Measurements from ENCODE around the gene PRKG1. TPM values are rescaled to one million over a fixed set of nuclear protein-coding genes. Genes with fewer than 3 reads are reported as not detected.

The PRKG1 gene
- polyA plus RNA-seq, 1 donor (not counting 4 experiments of a cell fraction or from before 2014, with no cell fraction given): 0.24 TPM

DNA sequence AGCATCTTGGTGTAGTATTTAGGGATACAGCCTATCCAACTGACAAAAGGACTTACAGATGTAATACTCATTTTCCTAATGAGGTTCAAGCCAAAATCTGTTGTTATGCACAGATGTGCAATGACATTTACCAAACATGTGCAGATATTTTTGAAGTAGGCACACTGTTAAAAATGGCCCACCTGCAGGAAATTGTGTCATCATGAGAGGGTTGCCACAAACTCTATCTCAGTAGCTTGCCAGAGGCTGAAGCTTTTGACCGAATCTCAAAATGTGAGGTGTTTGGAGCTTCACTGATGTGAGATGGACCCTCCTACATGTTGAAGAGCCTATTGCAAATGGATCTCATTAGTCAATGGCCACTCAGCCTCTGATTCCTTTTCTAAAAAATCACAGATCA lies 714.8 kb downstream of the PRKG1 start:
- Histone ChIP-seq H3K4me1 (ENCODE audit: control insufficient read depth, extremely low read depth, insufficient read depth, low read length) (no peaks in the 10 kb centered on the region), H4K20me1 (ENCODE audit: control insufficient read depth, extremely low read depth, insufficient read depth, low read length) (no peaks in the 10 kb centered on the region), H3K36me3 (ENCODE audit: control insufficient read depth in 2 of 2, extremely low read depth in 1 of 2, insufficient read depth in 2 of 2, low read length in 2 of 2) (no peaks in the 10 kb centered on the region), H3K79me2 (ENCODE audit: control insufficient read depth, insufficient read depth, low read length) (no peaks in the 10 kb centered on the region), H3K4me2 (ENCODE audit: control insufficient read depth, extremely low read depth, insufficient read depth, low read depth, low read length) (no peak overlapping the region), H3K9me1 (ENCODE audit: control insufficient read depth, extremely low read depth, insufficient read depth, low read length) (no peaks in the 10 kb centered on the region), H3K27ac (ENCODE audit: control insufficient read depth, insufficient read depth, low read length) (no peak overlapping the region), H3K9ac (ENCODE audit: control insufficient read depth, extremely low read depth, insufficient read depth, low read length) (no peak overlapping the region), H2AFZ (ENCODE audit: control insufficient read depth, low read length) (no peak overlapping the region), H3K27me3 (ENCODE audit: control insufficient read depth, extremely low read depth, insufficient read depth, low read length) (no peaks in the 10 kb centered on the region), H3K4me3 (ENCODE audit: control insufficient read depth in 2 of 3, extremely low read depth in 1 of 3, insufficient read depth in 2 of 3, low read depth in 1 of 3, low read length in 3 of 3) (no peak overlapping the region), H3K9me3 (ENCODE audit: control insufficient read depth, low read depth, low read length) (no peaks in the 10 kb centered on the region)
- DNase-seq (ENCODE audit: low read depth, low spot score): no peak
- TF ChIP-seq EZH2 (IDR thresholded peaks at IDR 0.05; ENCODE audit: low read length): no peak
- TF ChIP-seq, protein P1, sequence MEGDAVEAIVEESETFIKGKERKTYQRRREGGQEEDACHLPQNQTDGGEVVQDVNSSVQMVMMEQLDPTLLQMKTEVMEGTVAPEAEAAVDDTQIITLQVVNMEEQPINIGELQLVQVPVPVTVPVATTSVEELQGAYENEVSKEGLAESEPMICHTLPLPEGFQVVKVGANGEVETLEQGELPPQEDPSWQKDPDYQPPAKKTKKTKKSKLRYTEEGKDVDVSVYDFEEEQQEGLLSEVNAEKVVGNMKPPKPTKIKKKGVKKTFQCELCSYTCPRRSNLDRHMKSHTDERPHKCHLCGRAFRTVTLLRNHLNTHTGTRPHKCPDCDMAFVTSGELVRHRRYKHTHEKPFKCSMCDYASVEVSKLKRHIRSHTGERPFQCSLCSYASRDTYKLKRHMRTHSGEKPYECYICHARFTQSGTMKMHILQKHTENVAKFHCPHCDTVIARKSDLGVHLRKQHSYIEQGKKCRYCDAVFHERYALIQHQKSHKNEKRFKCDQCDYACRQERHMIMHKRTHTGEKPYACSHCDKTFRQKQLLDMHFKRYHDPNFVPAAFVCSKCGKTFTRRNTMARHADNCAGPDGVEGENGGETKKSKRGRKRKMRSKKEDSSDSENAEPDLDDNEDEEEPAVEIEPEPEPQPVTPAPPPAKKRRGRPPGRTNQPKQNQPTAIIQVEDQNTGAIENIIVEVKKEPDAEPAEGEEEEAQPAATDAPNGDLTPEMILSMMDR (optimal IDR thresholded peaks at IDR 0.05 in 1 of 3, IDR thresholded peaks at IDR 0.05 in 1 of 3, conservative IDR thresholded peaks at IDR 0.05 in 1 of 3; ENCODE audit: extremely low read depth in 1 of 3, insufficient read depth in 2 of 3, low read length in 3 of 3): no peak
- no peak for FAIRE-seq
- dilution Hi-C loops (cut with MboI; ENCODE audit: extremely low pct_ligation_motif_present, low sequenced_read_pairs): no loop called here

DNA sequence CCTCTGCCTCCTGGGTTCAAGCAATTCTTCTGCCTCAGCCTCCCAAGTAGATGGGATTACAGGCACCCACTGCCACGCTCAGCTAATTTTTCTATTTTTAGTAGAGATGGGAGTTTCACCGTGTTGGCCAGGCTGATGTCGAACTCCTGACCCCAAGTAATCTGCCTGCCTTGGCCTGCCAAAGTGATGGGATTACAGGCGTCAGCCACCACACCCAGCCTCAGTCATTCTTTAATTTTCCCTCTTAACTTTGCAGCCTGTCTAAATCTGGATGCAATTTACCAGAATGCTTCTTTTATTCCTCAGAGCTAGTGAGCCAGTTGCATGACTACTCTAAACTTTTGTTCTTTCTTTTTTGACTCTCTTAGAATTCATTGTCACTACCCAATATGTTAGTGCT lies 715.6 kb downstream of the PRKG1 start:
- H4K20me1 ChIP-seq (ENCODE audit: control insufficient read depth, extremely low read depth, insufficient read depth, low read length): no peaks in the 10 kb centered on the region
- no peak overlapping the region for H3K9ac ChIP-seq (ENCODE audit: control insufficient read depth, extremely low read depth, insufficient read depth, low read length)
- H3K9me1 ChIP-seq (ENCODE audit: control insufficient read depth, extremely low read depth, insufficient read depth, low read length): no peaks in the 10 kb centered on the region
- no peak overlapping the region for H3K4me2 ChIP-seq (ENCODE audit: control insufficient read depth, extremely low read depth, insufficient read depth, low read depth, low read length)
- no peaks in the 10 kb centered on the region for H3K4me1 ChIP-seq (ENCODE audit: control insufficient read depth, extremely low read depth, insufficient read depth, low read length)
- H3K9me3 ChIP-seq (ENCODE audit: control insufficient read depth, low read depth, low read length): no peaks in the 10 kb centered on the region
- no peaks in the 10 kb centered on the region for H3K27me3 ChIP-seq (ENCODE audit: control insufficient read depth, extremely low read depth, insufficient read depth, low read length)
- no peak overlapping the region for H2AFZ ChIP-seq (ENCODE audit: control insufficient read depth, low read length)
- TF ChIP-seq, protein P1 (optimal IDR thresholded peaks at IDR 0.05 in 1 of 3, IDR thresholded peaks at IDR 0.05 in 1 of 3, conservative IDR thresholded peaks at IDR 0.05 in 1 of 3; ENCODE audit: extremely low read depth in 1 of 3, insufficient read depth in 2 of 3, low read length in 3 of 3): no peak
- H3K79me2 ChIP-seq (ENCODE audit: control insufficient read depth, insufficient read depth, low read length): no peaks in the 10 kb centered on the region
- FAIRE-seq (no peak), DNase-seq (ENCODE audit: low read depth, low spot score) (no peak)
- H3K36me3 ChIP-seq (ENCODE audit: control insufficient read depth in 2 of 2, extremely low read depth in 1 of 2, insufficient read depth in 2 of 2, low read length in 2 of 2): no peaks in the 10 kb centered on the region
- dilution Hi-C loops (cut with MboI; ENCODE audit: extremely low pct_ligation_motif_present, low sequenced_read_pairs): no loop called here
- H3K27ac ChIP-seq (ENCODE audit: control insufficient read depth, insufficient read depth, low read length): no peak overlapping the region
- no peak overlapping the region for H3K4me3 ChIP-seq (ENCODE audit: control insufficient read depth in 2 of 3, extremely low read depth in 1 of 3, insufficient read depth in 2 of 3, low read depth in 1 of 3, low read length in 3 of 3)

Data from keratinocyte (primary cell).